Effector memory CD4-positive, alpha-beta T cell (primary cell): ENCODE measurements around the gene RPN2.
"Not testable (repeated sequence)": the region's sequence is repeated elsewhere in the genome, so short reads cannot be mapped to it uniquely, and the experiment has no call there.

Source experiments
- DNase-seq, 3 donors: peaks; one replicate each; pipeline ENCODE4 v3.0.0-alpha.2; 2020
- H3K27ac ChIP-seq: 2 replicates; pipeline ENCODE4 v1.7.0; 2013; ENCODE audit warnings: mild to moderate bottlenecking, low read length, moderate library complexity; ENCODE audit not compliant: insufficient read depth, poor library complexity, severe bottlenecking
- H3K27me3 ChIP-seq: replicated peaks from 2 replicates; pipeline ENCODE4 v1.7.0; 2013; ENCODE audit warnings: mild to moderate bottlenecking, low read length; ENCODE audit not compliant: insufficient read depth, control insufficient read depth, poor library complexity, severe bottlenecking
- H3K36me3 ChIP-seq: 2 replicates; pipeline ENCODE4 v1.7.0; 2013; ENCODE audit warnings: mild to moderate bottlenecking, low read length, moderate library complexity; ENCODE audit not compliant: control insufficient read depth, insufficient read depth
- H3K4me1 ChIP-seq: 2 replicates; pipeline ENCODE4 v1.7.0; 2013; ENCODE audit warnings: low read length, mild to moderate bottlenecking; ENCODE audit not compliant: control insufficient read depth, insufficient read depth, poor library complexity, severe bottlenecking
- H3K4me3 ChIP-seq: 2 replicates; pipeline ENCODE4 v1.7.0; 2013; ENCODE audit warnings: low read length, low read depth, mild to moderate bottlenecking; ENCODE audit not compliant: insufficient read depth, poor library complexity, severe bottlenecking
- H3K9me3 ChIP-seq: 2 replicates; pipeline ENCODE4 v1.7.0; 2013; ENCODE audit warnings: mild to moderate bottlenecking, low read length, moderate library complexity; ENCODE audit not compliant: control insufficient read depth
- total RNA-seq, 3 donors: gene quantifications; one replicate each; lab custom pipeline; 2026; lab: John Stamatoyannopoulos, UW

The RPN2 gene
- total RNA-seq: 127 to 155 (median 148) reads per million in 3 donors

DNA sequence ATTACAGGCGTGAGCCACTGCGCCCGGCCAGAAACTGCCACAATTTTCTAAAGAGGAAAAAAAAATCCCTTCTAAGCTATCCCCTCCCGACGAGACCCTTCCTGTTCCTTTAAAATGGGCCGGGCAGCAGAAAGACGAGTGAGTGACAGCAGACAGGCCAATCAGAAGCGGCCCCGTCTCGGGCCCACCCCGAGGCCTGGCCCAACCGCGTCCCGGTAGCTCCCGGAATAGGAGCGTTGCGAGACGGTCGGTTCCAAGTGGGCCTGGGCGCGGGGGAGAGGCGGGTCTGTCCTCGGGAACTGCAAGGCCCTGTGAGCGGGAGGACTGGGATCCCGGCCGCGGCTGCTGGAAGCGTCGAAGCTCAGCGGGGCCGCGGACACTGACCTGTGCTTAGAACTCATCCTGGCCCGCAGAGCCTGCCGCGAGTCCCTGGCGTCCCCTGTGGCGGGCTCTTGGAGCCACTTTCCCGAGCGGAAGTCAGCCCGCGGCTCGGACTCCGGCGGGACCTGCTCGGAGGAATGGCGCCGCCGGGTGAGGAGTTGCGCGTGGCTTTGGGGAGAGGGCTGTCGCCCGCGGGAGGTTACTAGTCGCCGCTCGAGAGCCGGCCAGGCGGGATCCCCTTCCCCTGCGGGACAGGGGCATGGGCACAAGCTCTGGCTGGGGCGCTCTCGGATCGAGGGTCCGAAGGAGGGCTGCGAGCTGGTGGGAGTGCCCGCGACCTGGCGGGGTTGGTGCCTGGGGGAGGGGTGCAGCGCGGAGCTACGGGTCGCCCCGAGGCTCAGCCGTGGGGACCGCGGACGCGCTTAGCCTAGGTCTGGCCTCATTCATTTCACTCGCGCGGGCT is at the start of gene RPN2, which contains the start of gene MROH8:
Gene RPN2, plus strand, starts transcription at position 492 of the 844 bp plus-strand sequence. Its CDS starts 27 bp downstream, at position 519.
Gene MROH8, minus strand, starts transcription at position 710 of the 844 bp plus-strand sequence.
- peak; percentile 88 to 94 (median 93) for DNase-seq
- H3K4me3 ChIP-seq: peak within 1 kb of the TSS; percentile 87
- H3K4me1 ChIP-seq: peaks cover 9% of the 10 kb centered on the region
- H3K27me3 ChIP-seq: no peaks in the 10 kb centered on the region
- H3K9me3 ChIP-seq: no peaks in the 10 kb centered on the region
- H3K27ac ChIP-seq: peak within 1 kb of the TSS; percentile 86
- H3K36me3 ChIP-seq: peaks cover 7% of the 10 kb centered on the region

DNA sequence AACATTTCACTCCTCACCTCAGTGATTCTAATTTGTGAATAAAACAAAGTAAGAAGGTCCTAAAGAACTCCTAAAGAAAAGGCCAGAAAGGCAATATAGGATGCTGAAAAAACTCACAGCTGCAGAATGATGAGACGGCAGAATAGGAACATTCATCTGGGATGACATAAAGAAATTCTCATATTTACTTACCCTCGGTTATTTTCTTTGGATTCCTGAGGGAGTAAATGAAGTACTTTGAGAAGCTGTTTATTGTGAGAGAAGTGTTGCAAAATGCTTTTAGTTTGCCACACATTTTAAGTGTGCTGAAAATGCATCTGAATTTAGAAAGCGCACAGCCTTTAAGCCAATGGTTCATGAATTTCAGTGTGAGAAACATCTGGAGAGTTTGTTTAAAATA is 47.6 kb upstream of the RPN2 start:
- Histone ChIP-seq H3K4me1 (no peaks in the 10 kb centered on the region), H3K4me3 (no peak overlapping the region), H3K9me3 (no peaks in the 10 kb centered on the region), H3K27ac (no peak overlapping the region), H3K27me3 (no peaks in the 10 kb centered on the region), H3K36me3 (no peaks in the 10 kb centered on the region)
- no peak for DNase-seq

DNA sequence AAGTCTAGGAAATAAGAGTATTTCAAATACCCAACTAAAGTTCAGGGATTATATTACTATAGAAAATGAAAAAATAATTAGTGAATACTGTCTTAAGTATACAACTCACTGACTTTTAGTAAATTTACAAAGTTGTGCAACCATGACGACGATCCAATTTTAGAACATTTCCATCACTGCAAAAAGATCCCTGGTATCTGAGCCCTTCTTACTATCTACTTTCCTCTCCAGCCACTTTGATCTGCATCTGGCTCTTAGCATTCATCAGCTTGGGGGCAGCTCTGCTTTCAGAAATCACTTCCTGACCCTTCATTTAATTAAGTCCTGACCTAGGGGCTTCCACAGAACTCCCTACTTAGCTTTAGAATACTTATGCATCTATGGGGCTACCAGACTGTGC is 45.2 kb upstream of the RPN2 start:
- Histone ChIP-seq H3K9me3 (no peaks in the 10 kb centered on the region), H3K36me3 (no peaks in the 10 kb centered on the region), H3K4me3 (no peak overlapping the region), H3K27me3 (no peaks in the 10 kb centered on the region), H3K4me1 (no peaks in the 10 kb centered on the region), H3K27ac (no peak overlapping the region)
- DNase-seq: no peak

- DNase-seq: no peak
- Histone ChIP-seq H3K27ac (no peak overlapping the region), H3K4me1 (no peaks in the 10 kb centered on the region), H3K36me3 (no peaks in the 10 kb centered on the region), H3K4me3 (no peak overlapping the region), H3K9me3 (no peaks in the 10 kb centered on the region), H3K27me3 (no peaks in the 10 kb centered on the region)
Measured at GRCh38 chr20:37137547-37137946, 41.6 kb upstream of the RPN2 start.

DNA sequence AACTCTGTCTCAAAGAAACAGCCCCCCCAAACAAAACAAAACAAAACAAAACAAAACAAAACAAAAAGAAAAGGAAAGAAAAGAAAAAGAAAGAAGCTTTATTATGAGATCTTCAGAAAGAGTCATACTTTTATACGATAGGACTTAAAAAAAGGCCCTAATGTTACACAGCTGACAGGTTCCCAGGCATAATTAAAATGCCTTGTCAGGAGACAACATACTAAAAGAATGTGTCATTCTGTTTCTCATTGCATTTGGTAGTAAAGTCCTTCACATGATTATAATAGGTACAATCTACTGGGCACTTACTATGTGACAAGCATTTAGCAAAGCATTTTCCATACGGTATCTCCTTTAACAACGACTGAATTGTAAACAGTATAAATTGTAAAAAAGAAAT is 36.4 kb upstream of the RPN2 start:
- DNase-seq: no peak
- Histone ChIP-seq H3K4me3 (no peak overlapping the region), H3K4me1 (no peaks in the 10 kb centered on the region), H3K9me3 (no peaks in the 10 kb centered on the region), H3K27ac (no peak overlapping the region), H3K27me3 (no peaks in the 10 kb centered on the region), H3K36me3 (no peaks in the 10 kb centered on the region)

DNA sequence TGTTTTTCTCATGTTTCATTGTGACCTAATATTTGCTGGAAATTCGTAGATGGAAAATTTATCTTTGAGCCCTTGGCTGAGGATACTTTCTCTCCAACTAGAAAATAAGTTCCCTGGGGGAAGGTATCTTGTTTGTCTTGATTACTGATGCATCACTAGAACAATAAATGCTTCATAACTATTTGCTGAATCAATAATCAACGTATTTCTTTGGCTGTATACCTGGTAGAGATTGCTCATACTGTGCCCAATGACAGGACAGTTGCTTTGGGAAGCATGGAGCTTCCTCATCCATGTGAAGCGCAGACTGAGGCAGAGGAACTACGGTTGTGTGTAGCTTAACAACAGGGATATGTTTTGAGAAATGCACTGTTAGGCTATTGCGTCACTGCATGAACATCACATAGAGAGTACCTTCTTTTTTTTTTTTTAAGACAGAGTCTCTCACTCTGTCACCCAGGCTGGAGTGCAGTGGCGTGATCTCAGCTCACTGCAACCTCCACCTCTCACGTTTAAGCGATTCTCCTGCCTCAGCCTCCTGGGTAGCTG is 34.2 kb upstream of the RPN2 start:
- Histone ChIP-seq H3K4me3 (no peak overlapping the region), H3K4me1 (no peaks in the 10 kb centered on the region), H3K27ac (no peak overlapping the region)

DNA sequence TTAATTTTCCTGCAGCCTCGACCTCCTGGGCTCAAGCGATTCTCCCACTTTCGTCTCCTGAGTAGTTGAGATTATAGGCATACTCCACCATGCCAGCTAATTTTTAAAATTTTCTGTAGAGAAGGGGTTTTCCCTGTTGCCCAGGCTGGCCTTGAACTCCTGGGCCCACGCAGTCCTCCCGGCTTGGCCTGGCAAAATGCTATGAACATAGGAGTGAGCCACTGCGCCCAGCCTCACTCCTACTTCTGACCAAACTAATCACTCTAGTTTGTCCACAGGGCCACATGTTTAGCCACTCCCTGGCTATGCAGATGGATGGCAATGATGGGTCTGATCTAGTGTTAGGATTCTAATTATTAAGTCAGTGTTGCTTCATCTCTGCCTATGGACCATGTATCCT is 31.9 kb upstream of the RPN2 start:
- Histone ChIP-seq H3K9me3 (no peaks in the 10 kb centered on the region), H3K4me3 (no peak overlapping the region), H3K27ac (no peak overlapping the region), H3K27me3 (no peaks in the 10 kb centered on the region), H3K36me3 (no peaks in the 10 kb centered on the region), H3K4me1 (no peaks in the 10 kb centered on the region)
- DNase-seq: no peak

More for the DNA sequence above, 34.2 kb upstream of the RPN2 start:
- no peaks in the 10 kb centered on the region for H3K36me3 ChIP-seq
- H3K9me3 ChIP-seq: no peaks in the 10 kb centered on the region
- DNase-seq: no peak
- H3K27me3 ChIP-seq: no peaks in the 10 kb centered on the region

DNA sequence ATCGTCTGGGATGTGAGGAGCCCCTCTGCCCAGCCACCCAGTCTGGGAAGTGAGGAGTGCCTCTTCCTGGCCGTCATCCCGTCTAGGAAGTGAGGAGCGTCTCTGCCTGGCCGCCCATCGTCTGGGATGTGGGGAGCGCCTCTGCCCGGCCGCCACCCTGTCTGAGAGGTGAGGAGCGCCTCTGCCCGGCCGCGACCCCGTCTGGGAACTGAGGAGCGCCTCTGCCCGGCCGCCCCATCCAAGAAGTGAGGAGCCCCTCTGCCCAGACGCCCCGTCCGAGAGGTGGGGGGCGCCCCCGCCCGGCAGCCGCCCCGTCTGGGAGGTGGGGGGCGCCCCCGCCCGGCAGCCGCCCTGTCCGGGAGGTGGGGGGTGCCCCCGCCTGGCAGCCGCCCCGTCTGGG is 28.3 kb upstream of the RPN2 start:
- H3K4me1 ChIP-seq, H3K27me3 ChIP-seq, H3K4me3 ChIP-seq, H3K36me3 ChIP-seq, DNase-seq, H3K9me3 ChIP-seq, H3K27ac ChIP-seq: not testable (repeated sequence)

DNA sequence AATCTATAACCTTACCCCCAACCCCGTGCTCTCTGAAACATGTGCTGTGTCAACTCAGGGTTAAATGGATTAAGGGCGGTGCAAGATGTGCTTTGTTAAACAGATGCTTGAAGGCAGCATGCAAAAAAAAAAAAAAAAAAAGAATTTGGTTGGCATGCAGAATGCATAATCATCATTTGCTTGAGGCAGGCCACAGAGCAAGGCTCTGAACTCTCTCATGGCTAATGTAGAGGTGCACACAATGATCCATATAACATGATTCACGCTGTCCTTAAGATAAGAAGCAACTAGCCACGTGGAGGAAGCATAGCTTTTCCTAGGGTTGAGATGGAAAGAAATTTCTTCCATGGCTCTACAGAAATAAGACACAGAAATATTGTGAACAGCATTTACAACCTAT is 27.6 kb upstream of the RPN2 start:
- DNase-seq: no peak
- Histone ChIP-seq H3K4me3 (no peak overlapping the region), H3K9me3 (no peaks in the 10 kb centered on the region), H3K27me3 (no peaks in the 10 kb centered on the region), H3K4me1 (no peaks in the 10 kb centered on the region), H3K27ac (no peak overlapping the region), H3K36me3 (no peaks in the 10 kb centered on the region)

GRCh38 chr20:37152284-37152683 is 26.8 kb upstream of the RPN2 start:
- Histone ChIP-seq H3K27me3 (no peaks in the 10 kb centered on the region), H3K9me3 (no peaks in the 10 kb centered on the region), H3K36me3 (no peaks in the 10 kb centered on the region), H3K4me3 (no peak overlapping the region), H3K4me1 (no peaks in the 10 kb centered on the region), H3K27ac (no peak overlapping the region)
- DNase-seq: no peak
